B cell (primary cell): ENCODE measurements around the gene JADE2. TPM values are rescaled to one million over a fixed set of nuclear protein-coding genes. Genes with fewer than 3 reads are reported as not detected.

Source experiments
- ATAC-seq: fragments of 200-7000 bp; cut with Tn5 transposase; one replicate; pipeline ENCODE4 v1.10.0; 2021; ENCODE audit warnings: low read depth, mild to moderate bottlenecking, moderate number of reproducible peaks, moderate library complexity
- CTCF ChIA-PET: fragments of 350-600 bp; sonication (Branson Sonifier 250); formaldehyde crosslinking; loops from one replicate; lab custom pipeline; 2021; ENCODE audit warnings: antibody characterized with exemption, inconsistent platforms; lab: Charles Lee
- POLR2A ChIA-PET: fragments of 350-600 bp; sonication (Branson Sonifier 250); formaldehyde crosslinking; loops from one replicate; lab custom pipeline; 2021; ENCODE audit warnings: antibody characterized with exemption; lab: Charles Lee
- DNase-seq: peaks from one replicate; pipeline ENCODE4 v3.0.0; 2013
- H2AFZ ChIP-seq: 2 replicates; pipeline ENCODE4 v1.6.1; 2012; ENCODE audit warnings: mild to moderate bottlenecking, low read depth, low read length; ENCODE audit not compliant: insufficient read depth, poor library complexity, severe bottlenecking
- H3K27ac ChIP-seq, 2 donors: 1 replicate in 1 of 2; 2 replicates in 1 of 2; pipeline ENCODE4 v1.5.1; 2012 to 2013; ENCODE audit warnings: low read length in 2 of 2, mild to moderate bottlenecking in 2 of 2, moderate library complexity in 1 of 2
- H3K27me3 ChIP-seq, 4 experiments: fragments of 200-600 bp in 1 of 4; sonication (generic) in 1 of 4; replicated peaks in 1 of 4; 1 replicate in 2 of 4; 2 replicates in 2 of 4; pipeline versions ENCODE4 v1.6.1 to v1.7.0; 2013 to 2016; ENCODE audit warnings: low read length in 3 of 4, mild to moderate bottlenecking in 2 of 4, mixed read lengths in 1 of 4, moderate library complexity in 1 of 4; ENCODE audit not compliant: insufficient read depth in 4 of 4, control insufficient read depth in 3 of 4; ENCODE audit errors: control extremely low read depth in 1 of 4
- H3K36me3 ChIP-seq, 2 experiments: replicated peaks in 1 of 2; 1 replicate in 1 of 2; 2 replicates in 1 of 2; pipeline versions ENCODE4 v1.6.1 to v1.7.1; 2013; ENCODE audit warnings: low read length in 1 of 2; ENCODE audit not compliant: insufficient read depth in 2 of 2, control insufficient read depth in 1 of 2; ENCODE audit errors: control extremely low read depth in 1 of 2, extremely low read depth in 1 of 2
- H3K4me1 ChIP-seq, 2 donors: fragments of 200-600 bp in 1 of 2; sonication (generic) in 1 of 2; 1 replicate in 1 of 2; 2 replicates in 1 of 2; pipeline versions ENCODE4 v1.5.1 to v1.6.1; 2013 to 2017; ENCODE audit warnings: low read length in 2 of 2; ENCODE audit not compliant: control insufficient read depth in 2 of 2, insufficient read depth in 2 of 2
- H3K4me2 ChIP-seq: replicated peaks from 2 replicates; pipeline ENCODE3; 2012; ENCODE audit warnings: mild to moderate bottlenecking, low read depth, low read length; ENCODE audit not compliant: poor library complexity, severe bottlenecking
- H3K4me3 ChIP-seq, 5 experiments: fragments of 200-600 bp in 1 of 5; sonication (generic) in 1 of 5; 1 replicate in 3 of 5; 2 replicates in 2 of 5; pipeline versions ENCODE4 v1.5.1 to v1.7.0; 2011 to 2016; ENCODE audit warnings: low read length in 4 of 5, mild to moderate bottlenecking in 4 of 5, low read depth in 2 of 5, control low read depth in 1 of 5, moderate library complexity in 1 of 5; ENCODE audit not compliant: insufficient read depth in 1 of 5; ENCODE audit errors: control extremely low read depth in 1 of 5, extremely low read depth in 1 of 5
- H3K79me2 ChIP-seq: fragments of 200-600 bp; sonication (generic); one replicate; pipeline ENCODE4 v1.6.0; 2016; ENCODE audit warnings: low read length; ENCODE audit not compliant: control insufficient read depth, insufficient read depth
- H3K9ac ChIP-seq: fragments of 200-600 bp; sonication (generic); 2 replicates; pipeline ENCODE4 v1.6.1; 2017; ENCODE audit warnings: mild to moderate bottlenecking, low read length, moderate library complexity
- H3K9me3 ChIP-seq, 3 donors: one replicate each; pipeline versions ENCODE4 v1.6.1 to v1.7.1; 2013; ENCODE audit warnings: low read length in 2 of 3; ENCODE audit not compliant: control insufficient read depth in 2 of 3, insufficient read depth in 1 of 3; ENCODE audit errors: control extremely low read depth in 1 of 3
- H4K20me1 ChIP-seq: 2 replicates; pipeline ENCODE4 v1.6.0; 2012; ENCODE audit warnings: mild to moderate bottlenecking, low read length; ENCODE audit not compliant: insufficient read depth, control insufficient read depth, poor library complexity, severe bottlenecking
- H3K27ac Mint-ChIP-seq: one replicate; pipeline ENCODE4 v1.8.0; 2021; ENCODE audit warnings: mixed read lengths
- H3K27me3 Mint-ChIP-seq: one replicate; pipeline ENCODE4 v1.8.0; 2021; ENCODE audit warnings: mixed read lengths
- H3K4me1 Mint-ChIP-seq: one replicate; pipeline ENCODE4 v1.8.0; 2021; ENCODE audit warnings: mixed read lengths
- H3K4me3 Mint-ChIP-seq: one replicate; pipeline ENCODE4 v1.8.0; 2021; ENCODE audit warnings: mixed read lengths
- H3K9me3 Mint-ChIP-seq: one replicate; pipeline ENCODE4 v1.8.0; 2022; ENCODE audit warnings: mixed read lengths; ENCODE audit not compliant: insufficient read depth
- EZH2 ChIP-seq: IDR thresholded peaks from 2 replicates; pipeline ENCODE4 v1.6.1; 2012; ENCODE audit warnings: borderline replicate concordance, low read depth, mild to moderate bottlenecking, moderate library complexity, low read length; ENCODE audit not compliant: insufficient read depth, poor library complexity, severe bottlenecking
- WGBS: methylation state at CpG from one replicate; pipeline ENCODE4 v1.1.5; 2013; ENCODE audit warnings: missing lambda C conversion rate; ENCODE audit not compliant: insufficient coverage; 5-methylcytosine and 5-hydroxymethylcytosine counted together
- intact Hi-C: fragments of 100-400 bp; cut with micrococcal nuclease; formaldehyde crosslinking; loops from one replicate; pipeline ENCODE4 v1.10.0; 2022
- polyA plus RNA-seq: library from polyadenylated mRNA; depleted of rRNA; stranded (reverse); fragments of >200 nt; gene quantifications from 2 replicates; pipeline ENCODE4 v1.2.3, GENCODE V29; 2012
- total RNA-seq, 2 donors: library from RNA; stranded (reverse); fragments of 120-200 nt in 1 of 2; gene quantifications; 1 replicate in 1 of 2; 2 replicates in 1 of 2; pipeline versions ENCODE4 v1.2.3 to v1.2.4, GENCODE V29; 2013 to 2022
- TF ChIP-seq, protein P1 (sequence below): fragments of 200-600 bp; IDR thresholded peaks from one replicate; pipeline ENCODE4 v1.8.0; 2022; ENCODE audit warnings: antibody characterized with exemption, mild to moderate bottlenecking

Gene JADE2
- total and polyA plus RNA-seq, 2 donors (not counting 1 experiment from before 2014, with no cell fraction given) = 80.5 to 247 TPM

DNA sequence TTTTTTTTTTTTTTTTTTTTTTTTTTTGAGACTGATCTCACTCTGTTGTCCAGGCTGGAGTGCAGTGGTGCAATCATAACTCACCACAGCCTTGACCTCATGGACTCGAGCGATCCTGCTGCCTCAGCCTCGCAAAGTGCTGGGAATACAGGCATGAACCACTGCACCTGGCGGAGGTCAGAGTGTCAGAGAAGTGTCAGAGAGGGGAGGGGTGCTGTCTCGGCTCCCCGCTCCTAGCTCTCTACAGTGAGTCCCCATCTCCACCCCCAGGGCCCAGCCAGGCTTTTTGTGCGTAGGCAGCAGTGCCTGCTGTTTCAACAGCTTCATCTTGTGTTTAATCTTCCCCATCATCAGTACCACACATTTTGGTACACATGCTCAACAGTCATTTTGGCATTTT lies 68.9 kb downstream of the JADE2 start:
- H3K27ac Mint-ChIP-seq = no peak overlapping the region
- Histone ChIP-seq H3K9ac (no peak overlapping the region), H3K4me3 (no peak overlapping the region), H2AFZ (no peak overlapping the region), H3K27me3 (no peaks in the 10 kb centered on the region), H3K4me1 (no peaks in the 10 kb centered on the region), H4K20me1 (no peaks in the 10 kb centered on the region), H3K36me3 (no peaks in the 10 kb centered on the region), H3K9me3 (no peaks in the 10 kb centered on the region), H3K27ac (no peak overlapping the region), H3K4me2 (no peak overlapping the region), H3K79me2 (no peaks in the 10 kb centered on the region)
- no peak overlapping the region for H3K4me3 Mint-ChIP-seq
- H3K27me3 Mint-ChIP-seq = no peaks in the 10 kb centered on the region
- POLR2A ChIA-PET = interaction anchor here (0.6 kb wide), 1 partner anchor 35 kb away, joined by 8 read pairs; no protein-coding TSS in a partner anchor
- intact Hi-C loops = no loop called here
- CTCF ChIA-PET = no interaction called here
- ATAC-seq (no peak), DNase-seq (no peak)
- WGBS = 81% methylated on average over 6 of the region's 7 CpGs
- no peaks in the 10 kb centered on the region for H3K4me1 Mint-ChIP-seq
- H3K9me3 Mint-ChIP-seq = no peaks in the 10 kb centered on the region
- TF ChIP-seq, protein P1, sequence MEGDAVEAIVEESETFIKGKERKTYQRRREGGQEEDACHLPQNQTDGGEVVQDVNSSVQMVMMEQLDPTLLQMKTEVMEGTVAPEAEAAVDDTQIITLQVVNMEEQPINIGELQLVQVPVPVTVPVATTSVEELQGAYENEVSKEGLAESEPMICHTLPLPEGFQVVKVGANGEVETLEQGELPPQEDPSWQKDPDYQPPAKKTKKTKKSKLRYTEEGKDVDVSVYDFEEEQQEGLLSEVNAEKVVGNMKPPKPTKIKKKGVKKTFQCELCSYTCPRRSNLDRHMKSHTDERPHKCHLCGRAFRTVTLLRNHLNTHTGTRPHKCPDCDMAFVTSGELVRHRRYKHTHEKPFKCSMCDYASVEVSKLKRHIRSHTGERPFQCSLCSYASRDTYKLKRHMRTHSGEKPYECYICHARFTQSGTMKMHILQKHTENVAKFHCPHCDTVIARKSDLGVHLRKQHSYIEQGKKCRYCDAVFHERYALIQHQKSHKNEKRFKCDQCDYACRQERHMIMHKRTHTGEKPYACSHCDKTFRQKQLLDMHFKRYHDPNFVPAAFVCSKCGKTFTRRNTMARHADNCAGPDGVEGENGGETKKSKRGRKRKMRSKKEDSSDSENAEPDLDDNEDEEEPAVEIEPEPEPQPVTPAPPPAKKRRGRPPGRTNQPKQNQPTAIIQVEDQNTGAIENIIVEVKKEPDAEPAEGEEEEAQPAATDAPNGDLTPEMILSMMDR = no peak
- TF ChIP-seq EZH2 = no peak

GRCh38 chr5:134594797-134595457 lies 69.5 kb downstream of the JADE2 start:
- Mint-ChIP-seq H3K27ac (no peak overlapping the region), H3K4me3 (no peak overlapping the region), H3K4me1 (no peaks in the 10 kb centered on the region), H3K27me3 (no peaks in the 10 kb centered on the region), H3K9me3 (no peaks in the 10 kb centered on the region)
- ATAC-seq = no peak
- Histone ChIP-seq H3K4me2 (no peak overlapping the region), H2AFZ (no peak overlapping the region), H4K20me1 (no peaks in the 10 kb centered on the region), H3K79me2 (no peaks in the 10 kb centered on the region), H3K9me3 (no peaks in the 10 kb centered on the region), H3K4me3 (no peak overlapping the region), H3K27ac (no peak overlapping the region), H3K36me3 (no peaks in the 10 kb centered on the region), H3K9ac (no peak overlapping the region), H3K27me3 (no peaks in the 10 kb centered on the region), H3K4me1 (no peaks in the 10 kb centered on the region)
- ChIA-PET POLR2A (no interaction called here), CTCF (interaction anchor here (5.0 kb wide), 1 partner anchor 9 kb away, joined by 22 read pairs; no protein-coding TSS in a partner anchor)
- intact Hi-C loops = no loop called here
- no peak for DNase-seq
- 91% methylated on average over 3 of the region's 3 CpGs for WGBS
- no peak for TF ChIP-seq EZH2
- TF ChIP-seq, protein P1 = no peak
